GM21529 (cell line): ENCODE measurements around the gene TCEAL5.
"Not testable (repeated sequence)": the region's sequence is repeated elsewhere in the genome, so short reads cannot be mapped to it uniquely, and the experiment has no call there.

Experiments
- ATAC-seq: cut with Tn5 transposase; IDR thresholded peaks from one replicate; pipeline ENCODE4 v1.9.1; 2021; ENCODE audit not compliant: unreplicated experiment

The TCEAL5 gene, protein sequence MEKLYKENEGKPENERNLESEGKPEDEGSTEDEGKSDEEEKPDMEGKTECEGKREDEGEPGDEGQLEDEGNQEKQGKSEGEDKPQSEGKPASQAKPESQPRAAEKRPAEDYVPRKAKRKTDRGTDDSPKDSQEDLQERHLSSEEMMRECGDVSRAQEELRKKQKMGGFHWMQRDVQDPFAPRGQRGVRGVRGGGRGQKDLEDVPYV

DNA sequence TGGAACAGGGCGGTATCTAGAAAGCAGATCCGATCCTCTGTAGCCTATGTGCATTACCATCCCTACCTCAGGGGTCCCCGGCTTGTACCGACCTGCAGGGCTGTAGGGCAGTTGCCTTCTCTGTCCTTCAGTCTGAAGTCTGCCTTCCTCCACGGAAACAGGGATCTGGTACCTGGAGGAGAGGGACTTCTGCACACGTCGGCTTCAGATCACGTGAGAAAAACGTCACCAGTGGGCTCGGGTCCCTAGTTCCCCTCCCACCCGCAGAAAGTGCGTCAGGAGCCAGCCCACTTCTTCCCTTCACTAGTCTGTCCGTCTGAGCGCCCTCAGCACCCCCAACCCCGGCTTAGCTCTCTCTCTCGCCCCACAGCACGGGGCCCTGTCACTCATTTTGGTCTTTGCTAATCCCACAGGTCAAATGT lies at the start of gene TCEAL5:
Gene TCEAL5 (minus strand): TSS at position 170 of the 422 bp plus-strand sequence. CDS start 2,187 bp downstream, outside the sequence.
- ATAC-seq = no peak

DNA sequence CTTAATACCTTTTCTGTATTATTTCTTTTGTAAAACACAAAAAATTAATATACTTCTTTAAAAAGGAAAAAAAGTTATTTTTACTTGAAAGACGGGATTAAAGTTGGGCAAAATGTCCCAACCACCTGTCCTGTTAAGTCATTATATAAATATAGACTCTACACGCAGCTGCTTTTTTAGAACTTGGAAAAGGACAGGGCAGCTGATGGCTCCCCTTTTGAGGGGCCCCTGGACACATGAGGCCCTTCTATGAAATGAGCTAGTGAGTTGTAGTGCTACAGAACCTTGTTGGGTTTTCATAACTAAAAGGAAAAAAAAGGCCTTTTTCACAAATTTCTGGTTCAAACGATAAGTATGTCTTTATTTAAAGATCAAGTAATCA lies 34.8 kb upstream of the TCEAL5 start:
- ATAC-seq = no peak

DNA sequence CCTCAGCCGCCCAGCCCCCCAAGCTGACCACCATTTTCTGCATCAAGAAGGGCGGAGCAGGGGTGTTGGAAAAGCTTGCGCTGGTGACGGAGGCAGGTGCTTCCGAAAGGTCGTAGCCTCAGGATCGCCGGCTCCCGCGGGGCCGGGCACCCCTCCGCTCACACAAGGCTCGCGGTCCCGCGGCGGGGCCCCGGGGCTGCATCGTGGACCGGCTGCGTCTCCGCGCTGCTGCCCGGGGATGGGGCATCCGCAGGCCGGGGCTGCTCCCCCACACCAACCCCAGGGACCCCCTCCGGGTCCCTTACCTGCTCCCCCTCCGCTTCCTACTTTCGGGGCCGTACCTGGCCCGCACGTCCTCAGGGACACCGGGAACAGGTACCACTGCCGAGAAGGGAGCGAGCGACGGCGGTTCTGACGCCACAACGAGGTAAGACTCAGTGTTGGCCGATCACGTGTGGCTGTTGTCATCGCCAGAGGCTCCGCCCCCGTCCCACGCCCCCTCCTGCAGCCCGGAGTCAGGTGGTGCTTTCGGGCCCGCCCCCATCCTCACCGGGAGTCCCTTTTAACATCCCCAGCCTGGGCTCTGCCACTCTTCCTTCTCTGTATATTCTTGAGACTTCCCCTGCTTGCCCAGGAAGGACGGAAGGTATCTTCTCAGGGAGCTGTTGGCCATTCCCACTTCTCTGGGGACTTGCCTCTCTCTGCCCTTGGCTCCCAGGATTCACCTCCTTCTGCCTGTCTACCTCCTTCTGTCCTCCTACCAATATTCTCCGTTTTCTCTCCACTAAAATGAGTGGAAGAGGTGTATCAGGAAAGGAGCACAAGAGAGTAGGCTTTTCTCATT lies 34.2 kb upstream of the TCEAL5 start, which contains the start of gene BEX2:
Gene BEX2 (minus strand): TSS at position 436 of the 844 bp plus-strand sequence. CDS start 1,014 bp downstream, outside the sequence.
- ATAC-seq = peak; percentile 98

GRCh38 chrX:103309860-103310554 lies 33.5 kb upstream of the TCEAL5 start:
- no peak for ATAC-seq

- ATAC-seq = not testable (repeated sequence)
Measured at GRCh38 chrX:103305666-103306065, 29.1 kb upstream of the TCEAL5 start.

- ATAC-seq = no peak
Measured at GRCh38 chrX:103304705-103305104, 28.2 kb upstream of the TCEAL5 start.

GRCh38 chrX:103293118-103293517 lies 16.6 kb upstream of the TCEAL5 start:
- ATAC-seq = no peak

GRCh38 chrX:103279624-103280023 lies 3.1 kb upstream of the TCEAL5 start:
- ATAC-seq = no peak

GRCh38 chrX:103275947-103276567 lies 493 bp downstream of the TCEAL5 start:
- ATAC-seq = no peak

GRCh38 chrX:103274284-103274683 lies 2.3 kb downstream of the TCEAL5 start:
- ATAC-seq = no peak

DNA sequence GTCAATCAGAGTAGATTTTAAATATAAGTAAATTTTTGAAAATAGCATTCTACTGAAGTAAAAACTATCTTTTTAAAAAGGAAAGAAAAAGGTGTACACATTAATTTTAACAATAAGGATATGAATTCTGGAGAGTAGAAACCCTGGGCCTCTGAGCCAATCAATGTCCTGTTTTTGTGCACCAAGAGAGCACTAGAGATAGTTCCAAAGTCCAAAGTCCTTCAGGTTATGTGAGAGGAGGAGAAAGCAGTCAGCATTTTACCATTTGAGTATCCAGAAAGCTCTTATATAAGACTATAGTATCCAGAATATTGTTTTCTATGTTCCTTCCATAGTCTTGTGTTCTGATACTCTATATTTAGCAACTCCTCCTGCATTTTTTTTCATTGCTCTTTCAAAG lies 18.3 kb downstream of the TCEAL5 start:
- ATAC-seq = no peak

- no peak for ATAC-seq
Measured at GRCh38 chrX:103256651-103257050, 19.9 kb downstream of the TCEAL5 start.

GRCh38 chrX:103254921-103255493 lies 21.5 kb downstream of the TCEAL5 start, which contains the start of gene TCEAL8:
Gene TCEAL8, minus strand, starts transcription at chrX:103255155. Its CDS starts 1,176 bp downstream, at chrX:103253979.
- peak; percentile 95 for ATAC-seq

GRCh38 chrX:103254171-103254824 lies 22.3 kb downstream of the TCEAL5 start:
- ATAC-seq = peak; percentile 66

- ATAC-seq = no peak
Measured at GRCh38 chrX:103253608-103254007, 22.9 kb downstream of the TCEAL5 start.

GRCh38 chrX:103250977-103251376 lies 25.6 kb downstream of the TCEAL5 start:
- no peak for ATAC-seq

DNA sequence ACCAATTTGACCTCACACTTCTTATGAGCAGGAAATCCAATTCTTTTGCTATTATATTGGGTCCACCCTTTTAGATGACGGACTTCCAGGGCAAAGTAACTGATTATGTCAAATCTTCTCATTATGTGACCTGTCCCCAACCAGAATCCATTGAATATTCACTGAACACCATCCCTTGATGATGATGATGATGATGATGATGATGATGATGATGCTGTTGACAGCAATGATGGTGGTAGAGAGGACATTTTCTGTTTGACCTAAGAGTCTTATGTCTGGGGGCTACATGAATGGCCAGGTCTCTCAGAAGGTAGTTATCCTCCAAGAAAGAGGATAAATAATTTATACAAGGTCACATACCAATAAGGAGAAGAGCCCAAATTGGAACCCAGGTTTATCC lies 26.7 kb downstream of the TCEAL5 start:
- no peak for ATAC-seq

DNA sequence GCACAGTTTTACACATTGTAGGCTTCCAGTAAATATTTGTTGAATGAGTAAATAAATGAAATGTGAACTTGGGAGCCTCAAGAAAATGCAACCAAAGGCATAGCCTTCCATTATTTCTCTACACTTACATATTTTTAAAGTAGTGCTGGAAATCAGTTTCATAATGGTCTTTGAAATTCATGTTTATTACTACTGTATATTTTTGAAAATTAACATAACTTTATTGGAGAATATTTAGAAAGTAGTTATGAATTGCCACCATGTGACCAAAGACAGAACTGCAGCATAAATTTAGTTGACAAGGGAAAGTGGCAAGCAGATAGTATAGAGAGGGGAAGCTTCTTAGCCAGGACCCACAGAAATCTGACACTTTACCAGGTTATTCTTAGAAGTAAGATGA lies 28.0 kb downstream of the TCEAL5 start:
- peak; percentile 61 for ATAC-seq

GRCh38 chrX:103240155-103240554 lies 36.4 kb downstream of the TCEAL5 start:
- ATAC-seq = no peak

- ATAC-seq = no peak
Measured at GRCh38 chrX:103236296-103236695, 40.3 kb downstream of the TCEAL5 start.
